HK-2 (cell line): Measurements from ENCODE around the gene SPG7.

ENCODE experiments used
- DNase-seq: peaks from one replicate; pipeline ENCODE4 v3.0.0-alpha.2; 2018; ENCODE audit not compliant: unreplicated experiment

Gene SPG7

DNA sequence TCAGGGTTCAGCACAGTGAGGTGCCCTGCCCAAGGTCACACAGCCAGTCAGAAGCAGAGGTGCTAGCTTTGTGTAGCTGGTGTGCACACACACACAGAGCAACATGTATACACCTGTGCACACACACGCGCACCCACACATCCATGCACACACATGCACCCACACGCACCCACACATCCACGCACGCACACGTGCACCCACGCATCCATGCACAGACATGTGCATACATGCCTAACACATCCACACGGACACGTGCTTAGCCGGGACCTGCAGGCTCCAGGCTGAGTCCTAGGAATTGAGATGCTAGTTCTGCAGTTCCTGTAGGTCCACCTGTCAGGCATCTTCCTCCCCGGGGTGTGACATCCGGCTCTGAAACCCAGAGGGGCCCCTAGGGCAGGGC is 92.2 kb downstream of the SPG7 start:
- DNase-seq: no peak

DNA sequence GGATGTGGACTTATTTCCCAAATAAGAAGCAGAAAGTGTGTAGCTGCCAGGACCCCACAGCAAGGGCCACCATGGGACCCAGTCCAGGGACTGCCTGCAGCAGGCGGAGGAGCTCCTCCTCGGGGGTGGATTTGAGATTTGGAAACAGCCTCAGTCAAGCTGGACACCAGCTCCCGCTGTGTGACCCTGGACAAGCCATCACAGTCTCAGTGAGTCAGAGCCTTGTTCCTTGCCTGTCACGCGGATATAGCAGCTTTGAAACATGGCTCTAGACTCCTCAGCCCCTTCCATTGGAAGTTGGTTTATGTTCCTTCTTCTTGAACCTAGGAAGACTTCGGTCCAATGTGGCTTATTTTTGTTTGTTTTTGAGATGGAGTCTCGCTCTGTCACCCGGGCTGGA is 92.8 kb downstream of the SPG7 start:
- no peak for DNase-seq

DNA sequence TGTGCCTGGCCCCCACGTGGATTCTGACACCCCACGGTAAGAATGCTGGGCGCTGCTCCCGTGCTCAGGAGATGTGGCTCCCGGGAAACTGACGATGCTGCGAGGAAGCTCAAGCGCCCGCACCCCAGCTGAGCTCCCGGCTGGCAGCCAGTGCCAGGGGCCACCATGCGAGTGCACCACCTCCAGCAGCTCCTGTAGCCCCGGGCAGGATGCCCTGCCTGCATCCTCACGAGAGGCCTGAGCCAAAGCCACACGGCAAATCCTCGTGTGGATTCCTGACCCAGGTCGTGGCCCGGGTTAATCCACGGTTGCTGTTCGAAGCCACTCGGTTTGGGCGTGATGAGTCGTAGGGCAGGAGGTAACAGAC is 93.7 kb downstream of the SPG7 start:
- DNase-seq: no peak

DNA sequence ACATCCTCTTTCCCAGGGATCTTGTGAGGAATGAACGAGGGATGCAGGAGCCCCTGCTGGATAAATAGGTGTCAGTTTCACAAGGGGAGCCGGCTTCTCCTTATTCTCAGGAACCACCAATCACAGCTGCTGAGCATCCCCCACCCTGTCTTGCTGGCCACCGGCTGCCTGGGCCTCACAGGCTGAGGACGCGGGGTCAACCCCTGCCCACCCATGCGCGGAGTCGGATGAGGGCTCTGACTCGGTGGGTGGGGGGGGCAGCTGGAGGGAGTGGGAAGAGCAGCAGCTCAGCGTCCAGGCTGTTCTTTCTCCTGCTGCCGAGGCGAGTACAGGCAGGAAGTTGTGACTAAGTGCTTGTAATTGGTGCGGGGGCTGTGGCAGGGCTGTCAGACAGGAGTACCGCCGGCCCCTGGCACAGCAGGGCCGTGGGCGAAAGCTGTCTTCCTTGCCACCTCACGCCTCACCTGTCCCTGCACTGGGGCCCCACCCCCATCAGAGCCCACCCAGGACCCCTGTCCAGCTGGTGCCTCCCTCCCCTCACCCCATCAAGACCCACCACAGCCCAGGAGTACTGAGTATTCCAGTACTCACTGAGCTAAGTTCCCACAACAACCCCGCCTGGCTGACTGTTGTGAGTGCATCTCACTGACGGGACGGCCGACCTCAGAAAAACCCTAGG is 94.2 kb downstream of the SPG7 start:
- DNase-seq: peak; percentile 86

GRCh38 chr16:89602952-89603590 is 94.9 kb downstream of the SPG7 start:
- no peak for DNase-seq

DNA sequence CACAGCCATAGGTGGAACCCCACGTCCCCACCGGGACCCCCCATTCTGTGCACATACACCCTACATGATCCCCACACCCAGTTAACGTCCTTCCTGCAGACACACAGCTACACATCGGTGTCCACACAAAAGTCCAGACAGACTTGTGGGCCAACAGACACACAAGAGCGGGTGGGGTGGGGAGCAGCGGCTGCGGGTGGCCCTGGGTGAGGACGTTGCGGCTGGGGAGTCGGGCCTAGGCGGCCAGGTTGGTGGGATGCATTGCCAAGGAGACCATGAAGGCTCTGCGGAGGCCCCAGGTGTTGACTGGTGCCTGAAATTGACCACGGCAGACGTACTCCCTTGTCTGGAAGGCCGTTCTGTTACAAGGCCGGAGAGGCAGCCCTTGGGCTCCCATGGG is 96.6 kb downstream of the SPG7 start:
- no peak for DNase-seq

- DNase-seq: no peak
Observed at GRCh38 chr16:89605186-89605970, 97.2 kb downstream of the SPG7 start.

- DNase-seq: no peak
Observed at GRCh38 chr16:89606006-89606405, 97.8 kb downstream of the SPG7 start.
